GM20000 (cell line): ENCODE data around the gene LRPAP1.
"Not testable (repeated sequence)": the region's sequence is repeated elsewhere in the genome, so short reads cannot be mapped to it uniquely, and the experiment has no call there.

ENCODE experiments used
- DNase-seq: peaks from one replicate; pipeline ENCODE4 v3.0.0; 2012; ENCODE audit warnings: low spot score
- CTCF ChIP-seq: IDR thresholded peaks from 2 replicates; pipeline ENCODE4 v1.5.1; 2012; ENCODE audit warnings: mild to moderate bottlenecking, control low read depth; ENCODE audit errors: extremely low read depth, missing control alignments

The LRPAP1 gene

DNA sequence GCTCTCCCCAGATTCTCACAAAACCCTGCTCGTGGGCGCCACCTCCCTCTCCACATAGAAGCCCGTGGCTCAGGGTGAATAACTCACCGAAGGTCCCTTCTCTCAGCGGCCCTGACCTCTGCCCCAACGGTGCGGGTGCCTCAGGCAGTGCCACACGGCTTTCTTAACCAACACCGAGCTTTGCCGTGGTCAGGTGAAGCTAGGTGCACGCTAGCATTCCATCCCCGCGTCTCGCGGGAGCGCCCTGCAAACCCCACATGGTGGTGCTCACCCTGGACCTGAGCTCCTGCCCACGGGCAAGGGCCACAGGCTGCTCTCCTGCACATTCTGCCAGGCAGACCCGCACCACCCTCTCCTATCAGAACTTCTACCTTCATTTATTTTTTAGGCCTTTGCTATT lies 18.4 kb downstream of the LRPAP1 start:
- no peak for TF ChIP-seq CTCF
- DNase-seq = no peak

GRCh38 chr4:3512719-3513118 lies 19.5 kb downstream of the LRPAP1 start:
- TF ChIP-seq CTCF = no peak
- DNase-seq = no peak

DNA sequence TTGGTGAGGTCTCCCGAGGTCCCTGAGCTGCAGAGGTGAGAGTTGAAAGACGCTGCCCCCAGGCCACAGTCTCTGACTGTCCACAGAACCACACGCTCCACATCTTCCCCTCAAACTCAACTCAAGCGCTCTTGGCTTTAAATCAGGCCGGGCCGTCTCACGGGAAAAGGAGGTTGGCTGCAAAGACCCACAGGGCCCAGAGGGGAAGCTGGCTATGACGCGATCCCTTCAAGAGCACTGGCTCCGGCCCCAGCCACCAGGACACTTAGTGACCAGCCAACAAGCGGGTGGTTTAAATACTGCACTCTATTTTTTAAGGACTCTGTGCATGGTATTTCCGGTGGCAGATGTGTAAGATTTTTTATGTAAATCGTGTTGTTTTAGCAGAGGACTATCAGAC lies 19.9 kb downstream of the LRPAP1 start:
- no peak for TF ChIP-seq CTCF
- DNase-seq = no peak

GRCh38 chr4:3511601-3512000 lies 20.6 kb downstream of the LRPAP1 start:
- not testable (repeated sequence) for DNase-seq

- DNase-seq = no peak
- no peak for TF ChIP-seq CTCF
These were observed 21.0 kb downstream of the LRPAP1 start for GRCh38 chr4:3511187-3511586.

DNA sequence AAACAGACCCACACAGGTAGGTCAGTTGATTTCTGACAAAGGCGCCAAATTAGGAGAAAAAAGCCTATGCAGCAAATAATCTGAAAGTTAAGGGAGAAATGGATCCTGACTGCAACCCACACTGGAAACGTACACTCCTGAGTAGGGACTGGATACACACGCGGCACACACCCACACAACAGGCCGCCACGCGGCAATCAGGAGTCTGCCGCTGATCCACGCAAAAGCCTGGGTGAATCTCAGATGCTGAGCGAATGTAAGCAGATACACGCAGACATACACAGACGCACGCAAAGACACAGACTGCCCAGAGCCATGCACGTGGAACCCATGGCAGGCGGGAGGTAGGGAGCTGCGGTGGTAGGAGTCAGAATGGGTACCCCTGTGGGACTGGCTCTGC lies 21.7 kb downstream of the LRPAP1 start:
- TF ChIP-seq CTCF = no peak
- DNase-seq = no peak

GRCh38 chr4:3508542-3508941 lies 23.7 kb downstream of the LRPAP1 start:
- no peak for DNase-seq
- TF ChIP-seq CTCF = no peak

DNA sequence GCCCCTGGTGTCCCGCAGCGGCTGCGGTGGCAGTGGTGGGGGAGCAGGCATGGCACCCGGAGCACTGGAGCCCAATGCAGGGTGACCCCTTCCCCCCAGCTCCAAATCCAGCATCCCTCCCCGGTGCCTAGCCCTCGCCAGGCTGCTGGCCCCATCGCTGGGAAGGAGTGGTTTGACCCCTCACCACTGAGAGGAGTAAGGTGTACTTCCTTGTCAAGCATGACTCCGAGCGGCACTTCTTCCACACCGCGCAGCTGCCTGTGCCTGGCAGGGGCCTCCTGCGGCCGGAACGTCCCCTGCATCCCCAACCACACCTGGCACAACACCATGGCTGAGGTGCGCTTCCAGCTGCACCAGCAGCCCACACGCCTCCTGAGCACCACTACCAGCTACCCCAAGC lies 27.0 kb downstream of the LRPAP1 start:
- no peak for TF ChIP-seq CTCF
- DNase-seq = no peak
